Stimulated activated CD8-positive, alpha-beta memory T cell treated with anti-CD3 and anti-CD28 coated beads, Interleukin-2, amount 100 ng/mL, for 48 hours (primary cell): ENCODE results near the gene GPR27.

Source experiments
- DNase-seq, 2 donors: peaks; one replicate each; pipeline ENCODE4 v3.0.0-alpha.2; 2020; ENCODE audit warnings: low read depth in 2 of 2

GPR27 gene

GRCh38 chr3:71733319-71733718 is 20.3 kb upstream of the GPR27 start:
- DNase-seq: no peak

GRCh38 chr3:71734881-71735280 is 18.8 kb upstream of the GPR27 start:
- no peak for DNase-seq

DNA sequence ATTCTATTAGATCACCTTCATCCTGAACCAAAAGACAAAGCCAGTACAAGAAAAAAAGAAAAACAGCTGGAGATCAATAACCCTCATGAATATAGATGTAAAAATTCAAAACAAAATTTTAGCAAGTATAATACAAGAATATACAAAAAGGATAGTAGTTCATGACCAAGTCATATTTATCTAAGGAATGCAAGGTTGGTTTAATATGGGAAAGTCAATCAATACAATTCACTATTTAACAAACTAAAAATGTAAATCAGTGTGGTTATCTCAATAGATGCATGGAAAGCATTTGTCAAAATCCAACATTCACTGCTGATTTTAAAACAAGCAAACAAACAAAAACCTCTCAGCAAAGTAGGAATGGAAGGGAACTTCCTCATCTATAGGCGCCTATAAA is 11.0 kb upstream of the GPR27 start:
- DNase-seq: no peak

GRCh38 chr3:71744738-71745137 is 8.9 kb upstream of the GPR27 start:
- no peak for DNase-seq

GRCh38 chr3:71751602-71752001 is 2.1 kb upstream of the GPR27 start:
- no peak for DNase-seq

DNA sequence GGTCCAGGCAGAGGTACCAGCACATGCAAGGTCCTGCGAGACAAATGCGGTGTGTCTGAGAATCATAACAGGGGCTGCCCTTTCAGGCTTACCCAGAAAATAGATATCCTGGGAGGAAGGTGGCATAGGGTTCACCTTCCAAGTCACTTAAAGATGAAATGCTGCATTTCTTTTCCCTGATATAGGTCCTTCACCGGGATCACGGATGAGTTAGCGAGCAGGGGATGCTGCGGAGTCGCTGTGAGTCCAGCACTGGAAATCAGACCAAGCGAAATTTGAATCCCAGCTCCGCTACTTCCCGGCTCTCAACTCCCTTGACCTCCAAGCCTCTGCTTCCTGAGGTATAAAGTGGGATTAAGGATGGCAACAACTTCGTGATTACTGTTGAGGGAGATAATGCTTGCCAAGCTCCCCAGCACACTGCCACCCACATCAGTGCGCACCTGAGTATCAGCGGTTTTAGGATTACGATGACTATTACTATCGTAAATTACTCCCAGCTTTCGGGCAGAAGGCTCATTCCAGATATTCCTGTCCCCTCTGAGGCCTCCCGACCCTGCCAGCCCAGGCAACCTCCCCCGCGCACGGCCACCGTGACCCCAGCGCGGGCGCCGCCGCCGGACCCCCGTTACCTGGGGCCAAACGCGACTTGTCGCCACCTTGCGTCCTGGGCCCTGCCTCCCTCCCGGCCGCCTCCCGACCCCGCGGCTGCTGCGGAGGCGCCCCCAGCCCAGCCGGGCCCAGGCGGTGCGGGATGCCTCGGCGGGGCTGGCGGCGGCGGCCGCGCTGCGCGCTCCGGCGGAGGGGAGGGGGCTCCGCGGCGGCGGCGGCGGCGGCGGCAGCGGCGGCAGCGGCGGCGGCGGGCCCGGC is 589 bp upstream of the GPR27 start:
- no peak for DNase-seq

GRCh38 chr3:71754610-71755253 is 1.1 kb downstream of the GPR27 start:
- DNase-seq: no peak

GRCh38 chr3:71758091-71758490 is 4.4 kb downstream of the GPR27 start:
- DNase-seq: no peak

DNA sequence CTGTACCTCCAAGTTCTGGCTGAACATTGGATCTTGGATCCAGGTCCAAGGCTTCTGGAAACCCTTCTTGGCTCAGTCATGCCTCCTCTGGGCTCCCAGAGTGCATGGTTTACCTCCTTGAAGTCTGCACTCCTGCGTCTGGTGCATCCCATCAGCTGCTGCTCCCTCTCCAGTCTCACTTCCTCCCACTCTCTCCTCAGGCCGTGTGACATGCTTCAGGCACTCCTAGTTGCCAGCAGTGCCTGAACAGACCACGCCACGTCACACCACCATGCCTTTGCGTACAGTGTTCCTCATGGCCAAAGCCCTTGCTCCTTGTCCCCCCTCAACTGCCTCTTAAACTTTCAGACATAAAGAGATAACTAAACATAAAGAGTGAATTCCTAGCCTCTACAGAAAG is 5.7 kb downstream of the GPR27 start:
- no peak for DNase-seq

- DNase-seq: no peak
These were observed 6.5 kb downstream of the GPR27 start for GRCh38 chr3:71760140-71760539.

DNA sequence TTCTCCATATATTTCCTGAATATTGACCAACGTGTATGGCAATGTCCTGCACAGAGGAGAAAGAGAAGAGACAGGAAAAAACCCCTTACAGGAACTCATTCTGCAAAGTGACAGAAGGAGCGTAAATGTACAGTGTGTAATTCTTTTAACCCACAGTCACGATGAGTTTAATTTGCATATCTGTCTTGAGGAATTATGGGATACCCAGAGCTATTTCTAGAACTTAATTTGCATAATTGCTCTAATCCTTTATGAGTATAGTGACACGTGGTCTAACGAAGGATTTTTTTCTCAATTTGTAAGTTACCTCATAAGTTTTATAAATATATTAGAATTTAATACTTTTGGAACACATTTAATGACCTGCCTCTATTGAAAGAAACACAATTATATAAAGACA is 9.8 kb downstream of the GPR27 start:
- DNase-seq: no peak

DNA sequence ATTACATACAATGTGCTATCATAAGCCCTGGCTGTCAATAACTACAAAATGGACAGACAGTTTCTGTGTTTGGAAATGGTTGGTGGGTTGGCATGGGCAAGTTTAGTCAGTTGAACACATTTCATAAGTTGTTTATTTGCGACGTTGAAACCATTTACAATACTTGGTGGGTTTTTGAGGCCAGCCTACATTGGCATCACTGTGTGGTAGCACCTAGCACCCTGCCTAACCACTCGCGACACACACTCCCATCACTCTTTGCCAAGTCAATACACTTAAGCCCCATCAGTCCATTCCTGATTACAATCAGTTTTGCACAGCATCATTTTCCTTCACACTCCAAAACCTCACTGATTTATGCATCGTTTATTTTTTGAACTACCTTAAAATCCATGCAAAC is 17.5 kb downstream of the GPR27 start:
- DNase-seq: no peak

- no peak for DNase-seq
These were observed 18.2 kb downstream of the GPR27 start for GRCh38 chr3:71771884-71772283.

DNA sequence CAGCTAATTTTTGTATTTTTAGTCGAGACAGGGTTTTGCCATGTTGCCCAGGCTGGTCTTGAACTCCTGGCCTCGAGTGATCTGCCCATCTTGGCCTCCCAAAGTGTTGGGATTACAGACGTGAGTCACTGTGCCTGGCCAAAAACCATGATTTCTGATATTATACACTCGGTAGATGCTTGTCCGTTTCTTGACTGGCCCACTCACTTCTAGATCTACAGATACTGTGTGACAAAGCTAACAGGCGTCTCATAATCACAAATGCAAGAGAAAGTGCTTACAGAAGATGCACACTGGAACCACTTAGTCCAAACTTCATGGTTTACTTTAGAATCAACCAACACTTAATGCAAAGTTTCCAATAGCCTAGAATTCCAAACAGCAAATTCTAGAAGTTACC is 22.9 kb downstream of the GPR27 start:
- no peak for DNase-seq

- no peak for DNase-seq
These were observed 24.7 kb downstream of the GPR27 start for GRCh38 chr3:71778353-71778752.

GRCh38 chr3:71779674-71780377 is 26.2 kb downstream of the GPR27 start:
- DNase-seq: no peak

DNA sequence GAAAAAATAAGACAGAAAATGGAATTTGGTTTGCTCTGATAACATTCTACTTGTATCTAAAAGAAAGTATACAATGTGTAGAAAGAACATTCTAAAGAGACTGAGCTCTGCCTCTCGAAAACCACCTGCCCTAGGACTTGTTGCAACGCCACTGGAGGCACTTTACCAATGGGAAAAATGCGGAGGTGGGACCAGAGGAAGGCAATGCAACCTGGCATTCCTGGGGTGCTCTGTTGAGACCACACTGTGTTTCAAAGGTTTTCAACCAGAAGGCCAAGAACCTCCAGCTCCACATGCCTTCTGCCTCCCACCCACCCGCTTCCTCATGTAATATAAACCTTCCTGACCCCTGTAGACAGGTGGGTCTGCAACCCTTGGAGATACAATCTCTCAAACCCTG is 26.8 kb downstream of the GPR27 start:
- DNase-seq: no peak

DNA sequence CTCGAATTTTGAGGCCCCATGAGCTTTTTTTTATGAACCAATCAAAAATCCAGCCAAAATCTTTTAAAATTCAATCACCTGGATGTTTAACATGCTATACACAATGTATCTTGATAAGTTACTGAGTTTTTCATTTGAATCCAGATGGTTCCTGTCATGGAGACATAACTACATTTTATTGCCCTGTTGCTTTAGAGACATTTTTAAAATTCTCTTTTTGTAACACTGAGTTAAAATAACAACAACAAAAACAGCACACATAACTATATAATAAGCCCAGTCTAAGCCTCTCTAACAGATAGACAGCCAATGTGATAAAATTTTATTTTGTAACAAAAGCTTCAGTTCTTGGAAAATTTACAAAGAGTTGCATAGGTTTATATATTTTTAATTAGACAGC is 29.5 kb downstream of the GPR27 start:
- no peak for DNase-seq

- no peak for DNase-seq
These were observed 30.7 kb downstream of the GPR27 start for GRCh38 chr3:71784201-71784913.

GRCh38 chr3:71784914-71785531 is 31.4 kb downstream of the GPR27 start, which contains the start of gene PROK2:
Gene PROK2, minus strand, starts transcription at chr3:71785148. Its CDS starts 96 bp downstream, at chr3:71785052.
- peak; percentile 3 to 13 for DNase-seq

DNA sequence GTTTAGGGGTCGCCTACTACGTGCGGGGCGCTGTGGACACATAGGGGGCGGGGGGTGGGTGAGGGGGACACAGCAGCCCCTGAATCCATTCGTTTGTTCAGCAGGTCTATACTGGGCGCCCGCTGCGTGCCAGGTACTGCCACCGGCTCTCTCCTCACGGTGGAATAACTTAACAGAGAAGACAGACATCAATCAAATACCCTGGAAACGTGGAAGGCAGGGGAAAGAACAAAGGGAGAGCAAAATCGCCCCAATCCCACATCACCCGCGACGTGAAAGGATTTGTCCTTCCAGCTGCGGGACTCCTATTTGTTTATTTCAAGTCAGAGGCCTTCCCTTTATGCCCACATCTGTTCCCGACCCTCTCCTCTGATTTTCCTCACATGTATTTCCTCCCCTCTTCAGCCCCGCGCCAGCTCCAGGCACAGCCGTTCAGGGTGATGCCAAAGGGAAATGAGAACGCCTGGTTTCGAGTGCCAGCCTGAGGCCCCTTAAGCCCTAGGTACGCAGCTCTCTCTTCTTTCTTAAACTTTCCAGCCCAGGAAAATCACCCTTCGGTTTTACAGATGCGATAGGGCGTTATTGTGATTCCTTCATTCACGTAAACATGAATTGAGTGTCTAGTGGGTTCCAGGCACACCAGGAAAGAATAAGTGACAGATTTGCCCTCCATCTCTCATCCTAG is 32.0 kb downstream of the GPR27 start:
- DNase-seq: no peak
